ENCODE results near the gene PMEPA1. TPM values are rescaled to one million over a fixed set of nuclear protein-coding genes. Genes with fewer than 3 reads are reported as not detected.

Gene PMEPA1
- total RNA-seq, 1 donor from 2014 or later, result 61.3 TPM

- TF ChIP-seq CTCF (IDR thresholded peaks at IDR 0.05; ENCODE audit: unreplicated experiment), result no peak
- Mint-ChIP-seq H3K4me1 (ENCODE audit: unreplicated experiment) (peaks cover 47% of the 10 kb centered on the region), H3K27me3 (ENCODE audit: unreplicated experiment) (peaks cover 17% of the 10 kb centered on the region), H3K27ac (ENCODE audit: unreplicated experiment) (peak overlapping the region; percentile 42), H3K9me3 (ENCODE audit: unreplicated experiment) (no peaks in the 10 kb centered on the region), H3K36me3 (ENCODE audit: low read depth, unreplicated experiment) (peaks cover 19% of the 10 kb centered on the region), H3K4me3 (ENCODE audit: unreplicated experiment) (no peak overlapping the region)
- no peak for DNase-seq (ENCODE audit: low spot score)
Observed at GRCh38 chr20:57672953-57673575, 36.8 kb downstream of the PMEPA1 start.

- Mint-ChIP-seq H3K36me3 (ENCODE audit: low read depth, unreplicated experiment) (peaks cover 11% of the 10 kb centered on the region), H3K4me1 (ENCODE audit: unreplicated experiment) (peaks cover 38% of the 10 kb centered on the region), H3K9me3 (ENCODE audit: unreplicated experiment) (no peaks in the 10 kb centered on the region), H3K27me3 (ENCODE audit: unreplicated experiment) (peaks cover 17% of the 10 kb centered on the region), H3K27ac (ENCODE audit: unreplicated experiment) (peak overlapping the region; percentile 87), H3K4me3 (ENCODE audit: unreplicated experiment) (peak overlapping the region; percentile 62)
- no peak for TF ChIP-seq CTCF (IDR thresholded peaks at IDR 0.05; ENCODE audit: unreplicated experiment)
- DNase-seq (ENCODE audit: low spot score), result peak; percentile 34
Observed at GRCh38 chr20:57672164-57672563, 37.7 kb downstream of the PMEPA1 start.

- H3K4me3 Mint-ChIP-seq (ENCODE audit: unreplicated experiment), result no peak overlapping the region
- TF ChIP-seq CTCF (IDR thresholded peaks at IDR 0.05; ENCODE audit: unreplicated experiment), result no peak
- no peaks in the 10 kb centered on the region for H3K9me3 Mint-ChIP-seq (ENCODE audit: unreplicated experiment)
- peaks cover 33% of the 10 kb centered on the region for H3K4me1 Mint-ChIP-seq (ENCODE audit: unreplicated experiment)
- peak overlapping the region; percentile 87 for H3K27ac Mint-ChIP-seq (ENCODE audit: unreplicated experiment)
- no peak for DNase-seq (ENCODE audit: low spot score)
- H3K27me3 Mint-ChIP-seq (ENCODE audit: unreplicated experiment), result peaks cover 17% of the 10 kb centered on the region
- peaks cover 11% of the 10 kb centered on the region for H3K36me3 Mint-ChIP-seq (ENCODE audit: low read depth, unreplicated experiment)
Observed at GRCh38 chr20:57671662-57672061, 38.2 kb downstream of the PMEPA1 start.

- H3K4me3 Mint-ChIP-seq (ENCODE audit: unreplicated experiment), result no peak overlapping the region
- H3K4me1 Mint-ChIP-seq (ENCODE audit: unreplicated experiment), result peaks cover 27% of the 10 kb centered on the region
Observed at GRCh38 chr20:57671072-57671391, 38.8 kb downstream of the PMEPA1 start.

More at GRCh38 chr20:57671072-57671391, 38.8 kb downstream of the PMEPA1 start:
- Mint-ChIP-seq H3K9me3 (ENCODE audit: unreplicated experiment) (no peaks in the 10 kb centered on the region), H3K36me3 (ENCODE audit: low read depth, unreplicated experiment) (peaks cover 10% of the 10 kb centered on the region), H3K27ac (ENCODE audit: unreplicated experiment) (peak overlapping the region; percentile 61), H3K27me3 (ENCODE audit: unreplicated experiment) (peaks cover 14% of the 10 kb centered on the region)
- TF ChIP-seq CTCF (IDR thresholded peaks at IDR 0.05; ENCODE audit: unreplicated experiment), result no peak
- no peak for DNase-seq (ENCODE audit: low spot score)
